GM21619 (cell line): Measurements from ENCODE around the gene ASXL1.
"Not testable (repeated sequence)": the region's sequence is repeated elsewhere in the genome, so short reads cannot be mapped to it uniquely, and the experiment has no call there.

Experiments used
- ATAC-seq: cut with Tn5 transposase; IDR thresholded peaks from one replicate; pipeline ENCODE4 v1.9.1; 2021; ENCODE audit not compliant: unreplicated experiment

The ASXL1 gene

DNA sequence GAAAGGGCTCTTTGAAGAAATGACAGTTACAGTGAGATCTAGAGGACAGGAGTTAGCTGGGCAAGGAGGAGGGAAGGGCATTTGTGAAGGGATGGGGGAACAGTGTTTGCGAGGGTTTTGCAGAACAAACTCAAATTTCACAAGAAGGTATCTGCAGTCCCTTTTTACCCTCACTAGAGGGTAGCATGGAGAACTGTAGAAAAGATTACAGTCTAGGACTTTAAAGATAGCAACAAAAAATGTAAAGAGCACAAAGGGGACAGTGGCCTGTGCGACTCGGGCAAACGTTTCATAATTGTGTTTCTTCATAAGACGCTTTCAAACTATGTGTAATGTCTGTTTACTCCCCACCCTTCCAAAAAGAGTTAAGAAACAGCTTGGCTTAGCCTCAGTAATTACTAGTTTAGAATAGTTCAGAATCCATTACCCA is 21.2 kb upstream of the ASXL1 start:
- no peak for ATAC-seq

DNA sequence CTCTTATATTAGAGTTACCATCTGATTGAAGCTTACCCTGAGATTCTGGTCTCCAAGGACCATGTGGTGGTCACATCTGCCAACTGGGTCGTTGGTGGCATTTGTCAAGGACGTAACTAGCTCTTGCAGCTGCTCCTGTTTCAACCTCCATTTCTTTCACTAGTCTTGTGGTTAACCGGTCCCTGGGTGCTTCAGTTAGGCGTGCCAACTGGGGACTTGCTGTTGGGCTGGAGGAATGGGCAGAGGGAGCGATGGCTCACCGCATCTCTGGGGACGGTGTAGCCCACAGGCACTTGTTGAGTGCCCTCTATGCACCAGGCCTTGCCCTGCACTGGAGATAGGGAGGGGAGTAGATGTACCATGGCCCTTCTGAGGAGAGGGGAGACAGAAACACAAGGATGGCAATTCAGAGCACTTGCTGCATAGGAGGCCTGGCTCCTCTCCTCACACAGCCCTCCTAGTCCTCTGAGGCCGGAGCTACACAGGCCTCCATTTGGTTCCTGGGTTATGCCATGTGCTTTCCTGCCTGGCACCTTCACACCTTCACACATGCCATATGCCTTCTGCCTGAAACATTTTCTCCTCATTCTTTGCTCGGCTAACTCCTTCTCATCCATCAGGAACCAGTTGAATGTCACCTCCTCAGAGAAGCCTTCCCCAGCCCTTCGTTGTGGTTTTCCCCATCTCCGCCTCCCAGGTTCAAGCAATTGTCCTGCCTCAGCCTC is 20.0 kb upstream of the ASXL1 start:
- ATAC-seq, result no peak

DNA sequence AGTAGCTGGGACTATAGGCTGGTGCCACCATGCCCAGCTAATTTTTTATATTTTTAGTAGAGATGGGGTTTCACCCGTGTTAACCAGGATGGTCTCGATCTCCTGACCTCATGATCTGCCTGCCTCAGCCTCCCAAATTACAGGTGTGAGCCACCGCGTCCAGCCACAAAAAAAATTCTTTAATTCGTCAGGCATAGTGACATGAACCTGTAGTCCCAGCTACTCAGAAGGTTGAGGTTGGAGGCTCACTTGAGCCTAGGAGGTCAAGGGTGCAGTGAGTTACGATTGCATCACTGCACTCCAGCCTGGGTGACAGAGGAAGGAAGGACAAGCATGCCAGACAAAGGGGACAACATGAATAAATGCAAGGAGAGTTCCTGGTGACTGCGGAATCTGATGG is 19.5 kb upstream of the ASXL1 start:
- ATAC-seq, result no peak

DNA sequence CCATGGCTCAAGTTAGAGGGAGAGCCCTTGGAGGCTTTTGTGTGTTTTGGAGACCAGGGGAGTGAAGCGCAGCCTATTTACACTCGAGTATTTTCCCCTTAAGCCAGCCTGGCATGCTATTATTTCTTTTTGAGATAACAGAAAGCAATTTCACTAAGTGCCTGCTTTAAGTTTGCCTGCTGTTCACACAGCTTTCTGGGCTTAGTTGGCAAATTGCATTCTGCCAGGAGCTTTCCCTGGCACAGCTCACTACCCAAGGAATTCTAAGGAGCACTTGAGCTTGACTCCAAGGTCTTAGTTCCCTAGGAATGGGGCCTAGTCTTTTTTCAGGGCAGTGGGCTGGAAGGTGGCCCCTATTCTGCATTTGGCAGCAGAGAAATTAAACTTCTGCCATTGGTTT is 19.0 kb upstream of the ASXL1 start:
- ATAC-seq, result no peak

DNA sequence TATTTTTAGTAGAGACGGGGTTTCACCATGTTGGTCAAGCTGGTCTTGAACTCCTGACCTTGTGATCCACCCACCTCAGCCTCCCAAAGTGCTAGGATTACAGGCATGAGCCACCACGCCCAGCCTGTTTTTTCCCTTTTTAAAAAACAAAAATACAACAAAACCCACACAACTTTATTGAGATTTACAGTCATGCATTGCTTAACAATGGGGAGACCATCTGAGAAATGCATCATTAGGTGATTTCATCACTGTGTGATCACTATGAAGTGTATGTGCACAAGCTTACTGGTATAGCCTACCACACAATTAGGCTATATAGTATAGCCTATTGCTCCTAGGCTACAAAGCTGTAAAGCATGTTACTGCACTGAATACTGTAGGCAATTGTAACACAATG is 17.1 kb upstream of the ASXL1 start:
- not testable (repeated sequence) for ATAC-seq

DNA sequence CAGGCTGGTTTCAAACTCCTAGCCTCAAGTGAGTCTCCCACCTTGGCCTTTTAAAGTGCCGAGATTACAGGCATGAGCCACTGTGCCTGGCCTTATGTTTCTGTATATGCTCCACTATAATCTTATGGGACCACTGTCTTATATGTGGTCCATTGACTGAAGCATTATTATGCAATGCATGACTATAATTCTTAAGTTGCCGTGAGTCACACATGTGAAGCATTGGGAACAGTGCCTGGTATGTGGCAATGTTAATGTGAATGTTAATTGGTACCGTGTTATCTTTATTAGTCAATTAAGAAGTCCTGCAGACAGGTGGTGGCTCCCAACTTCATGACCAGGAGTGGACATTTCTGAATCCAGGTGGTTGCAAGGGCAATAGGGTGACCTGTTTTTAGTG is 14.7 kb upstream of the ASXL1 start:
- no peak for ATAC-seq

DNA sequence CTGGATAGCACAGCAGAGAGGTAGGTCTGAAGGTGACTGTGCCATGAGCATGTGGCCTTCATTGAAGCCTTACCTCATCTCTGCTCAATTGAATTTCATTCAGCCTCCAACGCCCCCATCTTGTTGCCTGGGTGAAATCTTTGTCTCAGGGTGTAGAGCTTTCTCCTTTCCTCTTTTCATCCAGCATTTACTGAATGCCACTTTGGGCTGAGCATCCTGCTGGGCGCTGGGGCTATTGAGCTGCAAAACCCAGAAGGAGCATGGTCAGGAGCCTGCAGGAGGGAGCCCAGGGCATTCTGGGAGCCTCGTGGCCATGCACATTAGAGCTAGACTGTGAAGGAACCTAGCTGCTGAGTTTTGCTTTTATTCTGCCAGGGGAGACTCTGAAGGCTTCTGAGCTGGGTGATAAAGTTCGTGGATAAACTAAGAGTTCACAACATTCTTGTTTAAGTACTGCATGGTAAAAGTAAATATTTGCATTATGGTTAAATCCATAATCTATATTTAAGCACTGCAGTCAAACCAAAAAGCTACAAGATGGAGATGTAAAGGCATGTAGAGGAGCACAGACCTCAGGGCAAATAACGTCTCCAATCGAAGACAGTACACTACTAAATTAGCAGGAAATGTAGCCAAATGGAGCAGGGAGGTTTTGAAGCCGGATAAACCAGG is 13.2 kb upstream of the ASXL1 start:
- no peak for ATAC-seq

DNA sequence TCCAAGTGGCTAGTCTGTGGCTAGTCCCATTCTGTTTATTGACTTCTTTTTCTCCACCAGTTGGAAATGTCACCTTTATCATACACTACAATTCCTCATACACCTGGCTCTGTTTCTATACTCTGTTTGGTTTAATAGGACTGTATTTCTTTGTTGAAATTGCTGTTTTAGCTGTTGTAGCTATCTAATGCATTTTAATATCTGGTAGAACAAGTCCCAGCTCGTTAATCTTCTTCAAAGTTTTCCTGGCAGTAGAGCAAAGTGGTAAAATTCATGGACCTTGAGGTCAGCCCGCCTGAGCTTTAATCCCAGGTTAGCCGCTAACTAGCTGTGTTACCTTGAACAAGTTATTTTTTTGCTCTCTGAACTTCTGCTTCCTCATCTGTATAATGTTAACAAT is 9.9 kb upstream of the ASXL1 start:
- ATAC-seq, result no peak

DNA sequence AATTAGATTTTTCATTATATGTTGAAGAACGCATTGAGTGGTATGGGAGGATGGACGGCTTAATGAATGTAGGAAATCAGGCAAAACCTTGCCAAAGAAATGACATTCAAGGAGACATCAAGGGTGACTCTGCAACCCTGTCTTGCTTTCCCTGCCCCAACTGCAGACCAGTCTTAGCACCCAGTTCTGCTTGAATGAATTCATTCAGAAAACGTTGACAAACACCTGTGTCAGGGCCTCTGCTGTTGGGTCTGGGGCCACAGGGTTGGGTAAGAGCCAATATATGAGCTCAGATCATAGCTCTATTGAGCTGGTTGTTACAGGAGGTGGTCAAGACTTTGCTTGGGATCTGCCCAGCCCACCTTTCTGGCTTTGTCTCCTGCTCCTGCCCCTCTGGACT is 7.7 kb upstream of the ASXL1 start:
- no peak for ATAC-seq

DNA sequence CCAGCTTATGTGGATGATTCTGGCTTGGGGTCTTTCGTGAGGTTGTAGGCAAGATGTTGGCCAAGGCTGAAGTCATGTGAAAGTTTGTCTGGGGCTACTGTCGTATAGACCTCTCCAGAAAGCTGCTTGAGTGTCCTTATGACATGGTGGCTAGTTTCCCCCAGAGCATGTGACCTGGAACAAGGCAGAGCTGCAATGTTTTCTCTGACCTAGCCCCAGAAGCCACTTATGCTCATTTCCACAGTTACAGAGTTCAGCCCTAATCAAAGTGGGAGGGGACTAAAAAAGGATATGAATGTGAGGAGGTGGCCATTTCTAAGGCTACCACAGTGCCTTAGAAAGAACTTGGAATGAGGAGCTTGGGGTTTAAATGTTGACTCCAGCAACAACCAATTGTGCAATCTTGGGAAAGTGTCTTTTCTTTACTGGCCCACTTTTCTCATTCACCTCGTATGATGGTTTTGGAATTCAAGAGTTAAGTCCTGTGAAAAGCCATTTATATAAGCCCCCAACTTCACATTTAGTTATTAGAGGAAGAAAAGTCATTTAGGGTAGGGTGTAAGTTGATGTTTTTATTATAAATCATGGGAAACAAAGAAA is 5.9 kb upstream of the ASXL1 start:
- ATAC-seq, result no peak

DNA sequence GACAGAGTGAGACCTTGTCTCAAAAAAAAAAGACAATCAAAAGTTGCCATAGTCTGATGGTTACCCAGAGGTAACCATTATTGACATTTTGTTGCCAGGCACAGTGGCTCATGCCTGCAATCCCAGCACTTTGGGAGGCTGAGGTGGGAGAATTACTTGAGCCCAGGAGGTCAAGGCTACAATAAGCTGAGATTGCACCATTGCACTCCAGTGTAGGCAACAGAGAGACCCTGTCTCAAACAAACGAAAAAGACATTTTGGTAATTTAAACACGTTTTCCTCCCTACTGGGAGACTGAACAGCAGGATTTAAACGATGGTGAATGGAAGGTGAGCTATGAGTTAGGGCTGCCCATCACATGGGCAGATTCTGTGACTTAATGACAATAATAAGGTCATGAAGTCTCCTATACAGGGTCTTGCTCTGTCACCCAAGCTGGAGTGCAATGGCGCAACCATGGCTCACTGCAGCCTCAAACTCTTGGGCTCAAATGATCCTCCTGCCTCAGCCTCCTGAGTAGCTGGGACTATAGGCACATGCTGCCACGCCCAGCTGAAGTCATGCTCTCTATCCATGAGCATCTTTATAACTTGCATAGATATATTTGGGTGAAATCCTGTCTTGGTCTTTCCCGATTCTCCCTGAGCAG is 4.2 kb upstream of the ASXL1 start:
- ATAC-seq, result no peak

DNA sequence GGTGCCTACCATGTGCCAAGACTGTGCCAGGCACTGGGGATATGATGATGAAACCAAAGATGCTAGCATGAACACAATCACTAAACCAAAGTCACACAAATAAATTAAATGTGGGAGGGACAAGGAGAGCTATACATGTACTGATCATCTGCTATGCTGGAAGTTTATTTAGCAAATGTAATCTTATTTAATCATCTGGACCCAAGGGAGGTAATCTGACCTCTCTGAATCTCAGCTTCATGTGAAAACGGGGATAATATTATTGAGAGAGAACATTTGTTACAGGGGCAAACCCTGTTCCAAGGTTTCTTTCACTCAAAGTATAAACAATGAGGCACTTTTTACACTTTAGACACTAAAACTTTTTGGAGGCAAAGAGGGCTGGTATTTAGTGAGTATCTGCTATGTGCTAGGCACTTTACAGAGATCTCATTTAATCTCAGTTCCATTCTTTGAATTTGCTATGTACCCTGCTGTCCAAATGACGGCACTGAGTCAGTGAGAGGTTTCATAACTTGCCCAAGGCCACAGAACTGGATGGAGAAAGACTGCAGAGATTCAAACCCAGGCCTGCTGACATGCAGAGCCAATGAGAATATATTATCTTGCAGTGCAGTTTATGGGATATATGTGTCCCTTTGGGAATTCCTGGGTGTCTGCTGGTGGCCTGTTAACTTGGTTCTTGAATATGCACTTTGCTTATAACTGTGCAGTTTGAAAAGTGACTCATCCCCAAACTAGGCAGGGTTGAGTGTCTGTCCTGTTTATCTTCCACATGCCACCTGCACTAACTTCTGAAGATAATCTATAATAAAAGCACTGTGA is 3.3 kb upstream of the ASXL1 start:
- ATAC-seq, result peak; percentile 19

DNA sequence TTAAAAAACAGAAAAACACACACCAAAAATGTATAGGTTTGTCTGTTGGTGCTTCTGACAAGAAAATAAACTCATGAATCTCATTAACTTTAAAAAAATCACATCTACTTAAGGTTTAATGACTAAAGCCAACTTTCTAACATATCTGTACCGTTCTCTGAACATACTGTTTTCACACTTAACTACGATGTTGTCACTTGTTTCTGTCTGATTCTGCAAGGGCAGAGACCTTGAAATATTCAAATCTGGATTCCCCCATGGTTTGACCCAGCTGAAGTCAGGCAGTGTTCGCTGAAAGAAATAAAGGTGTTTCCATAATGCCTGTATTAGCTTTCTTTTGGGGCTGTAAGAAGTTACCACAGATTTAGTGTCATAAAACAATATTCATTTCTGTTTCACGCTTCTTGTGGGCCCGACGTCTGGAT is 2.7 kb upstream of the ASXL1 start:
- peak; percentile 28 for ATAC-seq

DNA sequence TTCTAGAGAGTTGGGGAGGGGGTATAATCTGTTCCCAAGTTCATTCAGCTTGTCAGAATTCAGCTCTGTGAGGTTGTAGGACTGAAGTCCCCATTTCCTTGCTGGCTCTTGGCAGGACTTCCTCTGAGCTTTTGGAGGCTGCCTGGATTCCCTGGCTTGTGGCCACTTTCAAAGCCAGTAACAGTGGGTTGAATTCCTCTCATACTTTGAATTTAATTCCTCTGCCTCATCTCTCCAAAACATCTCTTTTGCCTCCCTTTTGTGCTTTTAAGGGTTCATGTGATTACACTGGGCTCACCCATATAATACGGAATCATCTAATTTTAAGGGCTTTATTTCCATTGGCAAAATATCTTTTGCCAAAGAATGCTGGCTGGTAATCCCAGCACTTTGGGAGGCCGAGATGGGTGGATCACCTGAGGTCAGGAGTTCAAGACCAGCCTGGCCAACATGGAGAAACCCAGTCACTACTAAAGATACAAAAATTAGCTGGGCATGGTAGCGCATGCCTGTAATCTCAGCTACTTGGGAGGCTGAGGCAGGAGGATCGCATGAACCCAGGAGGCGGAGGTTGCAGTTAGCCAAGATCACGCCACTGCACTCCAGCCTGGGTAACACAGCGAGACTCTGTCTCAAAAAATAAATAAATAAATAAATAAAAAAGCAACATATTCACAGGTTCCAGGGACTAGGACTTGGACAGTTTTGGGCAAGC is 2.1 kb upstream of the ASXL1 start:
- not testable (repeated sequence) for ATAC-seq

DNA sequence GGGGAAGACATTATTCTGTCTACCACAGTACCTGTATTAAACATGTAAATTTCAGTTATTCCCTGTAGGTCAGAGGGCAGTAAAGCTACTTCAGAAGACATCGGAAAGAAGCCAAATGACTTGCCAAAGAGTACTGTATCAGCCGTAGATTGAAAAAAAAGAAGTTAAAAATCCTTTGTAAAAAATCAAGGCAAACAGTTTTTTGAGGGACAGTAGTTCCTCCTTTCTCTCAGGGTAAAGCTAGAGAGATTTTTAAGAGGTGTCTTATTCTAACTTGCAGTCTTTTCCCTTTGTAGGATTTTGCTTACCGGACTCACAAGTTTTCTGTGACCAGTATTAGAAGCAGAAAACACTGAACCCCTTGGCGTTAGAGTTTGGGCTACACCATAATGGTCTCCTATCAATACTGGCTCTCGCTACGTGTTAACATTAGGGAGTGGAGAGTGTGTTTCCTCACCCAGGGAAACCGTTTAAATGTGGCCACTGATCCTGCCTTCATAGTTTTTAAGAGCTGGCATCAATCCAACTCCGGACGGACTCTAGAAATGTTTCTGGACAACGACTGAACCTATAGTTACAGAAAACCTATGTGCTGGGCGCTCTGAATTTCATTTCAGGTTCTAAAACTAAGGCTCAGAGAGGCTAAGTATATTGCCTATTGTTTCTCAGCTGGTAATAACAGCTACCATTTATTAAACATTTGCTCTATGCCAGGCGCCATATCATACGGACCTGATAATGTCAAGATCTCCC is 1.3 kb upstream of the ASXL1 start:
- no peak for ATAC-seq

DNA sequence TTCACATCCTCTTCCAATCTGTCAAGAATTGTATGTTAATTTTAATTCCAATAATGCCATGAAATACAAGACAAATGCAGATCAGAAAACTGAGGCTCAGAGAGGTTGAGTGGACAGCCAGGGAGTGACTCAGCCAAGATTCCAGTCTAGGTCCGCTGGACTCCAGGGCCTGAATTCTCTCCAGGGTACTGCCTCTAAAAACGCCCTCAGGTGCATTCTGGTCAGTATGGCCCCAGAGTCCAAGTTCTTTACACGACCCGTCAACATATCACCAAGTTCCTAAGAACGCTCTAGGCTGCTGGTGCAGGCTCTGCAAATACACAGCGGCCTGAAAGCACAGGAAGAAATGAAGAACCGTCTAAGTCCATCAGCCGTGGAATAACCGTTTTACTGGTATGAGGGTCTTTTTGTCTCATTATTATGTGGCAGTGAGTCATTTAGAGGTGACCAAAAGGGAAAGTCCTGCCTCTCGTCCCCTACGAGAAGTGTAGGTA is 709 bp upstream of the ASXL1 start:
- no peak for ATAC-seq

DNA sequence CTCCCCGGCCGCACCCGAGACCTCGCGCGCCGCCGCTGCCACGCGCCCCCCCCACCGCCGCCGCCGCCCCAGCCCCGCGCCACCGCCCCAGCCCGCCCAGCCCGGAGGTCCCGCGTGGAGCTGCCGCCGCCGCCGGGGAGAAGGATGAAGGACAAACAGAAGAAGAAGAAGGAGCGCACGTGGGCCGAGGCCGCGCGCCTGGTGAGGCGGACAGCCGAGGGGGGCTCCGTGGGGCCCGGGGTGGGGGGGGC is 426 bp downstream of the ASXL1 start:
- no peak for ATAC-seq

DNA sequence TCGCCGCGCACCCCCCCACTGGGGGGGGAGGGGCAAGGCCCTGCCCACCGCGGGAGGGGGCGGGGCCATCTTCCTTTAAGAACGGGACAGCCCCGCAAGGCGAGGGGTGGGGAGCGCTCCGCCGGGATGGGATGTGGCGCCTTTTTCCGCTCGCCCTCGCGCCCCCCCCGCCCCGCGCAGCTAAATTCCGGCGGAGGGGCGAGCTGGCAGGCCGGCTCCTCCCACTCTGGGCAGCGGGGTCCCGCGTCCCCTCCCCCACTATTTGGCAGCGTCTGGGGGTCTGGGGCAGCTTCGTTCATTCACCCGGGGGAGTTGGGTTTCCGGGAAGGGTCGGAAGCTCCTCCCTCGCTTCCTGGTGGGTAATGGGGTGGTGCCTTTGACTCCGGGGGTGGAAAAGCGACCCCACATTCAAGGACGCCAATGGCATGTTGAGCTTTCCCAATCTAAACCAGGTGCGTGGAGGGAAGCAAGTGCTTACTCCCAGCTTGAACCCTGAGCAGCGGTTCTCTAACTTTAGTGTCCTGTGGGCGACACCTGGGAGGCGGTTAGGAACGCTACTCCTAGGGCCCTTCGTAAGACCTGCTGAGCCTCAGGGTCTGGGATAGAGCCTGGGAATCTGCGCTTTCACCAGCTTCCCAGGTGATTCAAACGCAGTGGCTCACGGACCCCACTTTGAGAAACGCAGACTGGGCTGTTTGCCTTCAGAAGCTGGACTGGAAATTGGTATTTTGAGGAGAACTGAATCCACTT is 927 bp downstream of the ASXL1 start:
- ATAC-seq, result peak; percentile 25
